Upper lobe of left lung (tissue), 4 donors: ENCODE data around the gene TRPC1.

ENCODE experiments used
- POLR2A ChIP-seq, 4 donors: fragments of 450-650 bp; IDR thresholded peaks; one replicate each; pipeline ENCODE4 v1.5.1; 2016 to 2017; ENCODE audit warnings: antibody characterized with exemption in 4 of 4, mild to moderate bottlenecking in 2 of 4
- TF ChIP-seq, protein P1 (sequence below), 6 experiments: fragments of 450-650 bp in 4 of 6; fragments of 200-600 bp in 2 of 6; sonication (generic) in 2 of 6; IDR thresholded peaks; one replicate each; pipeline ENCODE4 v1.5.1; 2016 to 2019; ENCODE audit warnings: antibody characterized with exemption in 6 of 6

DNA sequence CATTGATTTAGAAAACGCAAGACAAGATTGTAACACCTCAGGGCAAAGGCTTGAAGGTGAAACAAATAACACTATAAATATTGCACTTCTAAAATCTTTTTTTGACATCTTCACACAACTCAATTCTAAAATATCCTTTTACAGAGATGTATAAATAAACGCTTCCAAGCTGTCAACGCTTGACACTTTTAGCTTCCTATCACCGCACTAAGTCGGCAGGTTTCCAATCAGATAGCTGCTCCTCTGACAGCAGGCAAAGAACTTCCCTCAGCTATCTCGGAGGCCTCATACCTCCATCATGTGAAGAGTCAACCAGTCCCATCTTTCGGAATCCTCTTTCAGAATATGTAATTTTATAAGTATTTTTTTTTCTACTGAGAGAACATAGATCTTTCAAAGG lies 94.1 kb downstream of the TRPC1 start:
- no peak for TF ChIP-seq POLR2A (IDR thresholded peaks at IDR 0.05)
- TF ChIP-seq, protein P1, sequence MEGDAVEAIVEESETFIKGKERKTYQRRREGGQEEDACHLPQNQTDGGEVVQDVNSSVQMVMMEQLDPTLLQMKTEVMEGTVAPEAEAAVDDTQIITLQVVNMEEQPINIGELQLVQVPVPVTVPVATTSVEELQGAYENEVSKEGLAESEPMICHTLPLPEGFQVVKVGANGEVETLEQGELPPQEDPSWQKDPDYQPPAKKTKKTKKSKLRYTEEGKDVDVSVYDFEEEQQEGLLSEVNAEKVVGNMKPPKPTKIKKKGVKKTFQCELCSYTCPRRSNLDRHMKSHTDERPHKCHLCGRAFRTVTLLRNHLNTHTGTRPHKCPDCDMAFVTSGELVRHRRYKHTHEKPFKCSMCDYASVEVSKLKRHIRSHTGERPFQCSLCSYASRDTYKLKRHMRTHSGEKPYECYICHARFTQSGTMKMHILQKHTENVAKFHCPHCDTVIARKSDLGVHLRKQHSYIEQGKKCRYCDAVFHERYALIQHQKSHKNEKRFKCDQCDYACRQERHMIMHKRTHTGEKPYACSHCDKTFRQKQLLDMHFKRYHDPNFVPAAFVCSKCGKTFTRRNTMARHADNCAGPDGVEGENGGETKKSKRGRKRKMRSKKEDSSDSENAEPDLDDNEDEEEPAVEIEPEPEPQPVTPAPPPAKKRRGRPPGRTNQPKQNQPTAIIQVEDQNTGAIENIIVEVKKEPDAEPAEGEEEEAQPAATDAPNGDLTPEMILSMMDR (IDR thresholded peaks at IDR 0.05): no peak
